SK-N-SH treated with all-trans-retinoic acid at 6 μM for 48 hours (cell line): ENCODE results near the gene C13orf42.

Experiments used
- ATAC-seq: fragments of 200-7000 bp; cut with Tn5 transposase; 3 replicates; pipeline ENCODE4 v1.9.1; 2020; ENCODE audit warnings: mild to moderate bottlenecking, moderate library complexity
- ARNTL ChIP-seq: fragments of 450-650 bp; formaldehyde crosslinking; IDR thresholded peaks from 2 replicates; pipeline ENCODE4 v1.5.0; 2020; ENCODE audit warnings: low read depth, mild to moderate bottlenecking, moderate library complexity, borderline replicate concordance
- BACH2 ChIP-seq: fragments of 250-450 bp; sonication (Bioruptor Pico); IDR thresholded peaks from 2 replicates; pipeline ENCODE4 v1.9.0; 2021; ENCODE audit warnings: mild to moderate bottlenecking, borderline replicate concordance
- CREB5 ChIP-seq: fragments of 250-450 bp; sonication (Bioruptor Pico); IDR thresholded peaks from 2 replicates; pipeline ENCODE4 v1.5.1; 2020; ENCODE audit warnings: low read depth, mild to moderate bottlenecking, moderate library complexity
- CSDC2 ChIP-seq: fragments of 250-450 bp; sonication (Bioruptor Pico); IDR thresholded peaks from 2 replicates; pipeline ENCODE4 v1.5.0; 2020; ENCODE audit warnings: mild to moderate bottlenecking, moderate library complexity
- CSRNP3 ChIP-seq: fragments of 250-450 bp; sonication (Bioruptor Pico); IDR thresholded peaks from 2 replicates; pipeline ENCODE4 v1.5.1; 2021; ENCODE audit warnings: mild to moderate bottlenecking, moderate library complexity
- ESRRG ChIP-seq: fragments of 250-450 bp; sonication (Bioruptor Pico); IDR thresholded peaks from 2 replicates; pipeline ENCODE4 v1.6.1; 2021; ENCODE audit warnings: mild to moderate bottlenecking
- GLIS3 ChIP-seq: fragments of 250-450 bp; sonication (Bioruptor Pico); IDR thresholded peaks from 2 replicates; pipeline ENCODE4 v1.5.0; 2020; ENCODE audit warnings: mild to moderate bottlenecking, moderate library complexity
- ISL1 ChIP-seq: fragments of 250-450 bp; sonication (Bioruptor Pico); IDR thresholded peaks from 2 replicates; pipeline ENCODE4 v2.1.2; 2022; ENCODE audit warnings: mild to moderate bottlenecking, moderate library complexity
- OSR1 ChIP-seq: fragments of 250-450 bp; sonication (Bioruptor Pico); IDR thresholded peaks from 2 replicates; pipeline ENCODE4 v1.8.0; 2022; ENCODE audit warnings: moderate library complexity, mild to moderate bottlenecking, inconsistent platforms
- PATZ1 ChIP-seq: fragments of 250-450 bp; sonication (Bioruptor Pico); IDR thresholded peaks from 2 replicates; pipeline ENCODE4 v1.8.0; 2020; ENCODE audit warnings: mild to moderate bottlenecking, moderate library complexity, borderline replicate concordance
- POU6F1 ChIP-seq: fragments of 250-450 bp; sonication (Bioruptor Pico); IDR thresholded peaks from 2 replicates; pipeline ENCODE4 v1.8.0; 2021; ENCODE audit warnings: low read depth, mild to moderate bottlenecking, moderate library complexity, borderline replicate concordance
- PPARA ChIP-seq: fragments of 250-450 bp; sonication (Bioruptor Pico); IDR thresholded peaks from 2 replicates; pipeline ENCODE4 v1.5.0; 2020; ENCODE audit warnings: mild to moderate bottlenecking, borderline replicate concordance
- RARB ChIP-seq: fragments of 250-450 bp; sonication (Bioruptor Pico); IDR thresholded peaks from 2 replicates; pipeline ENCODE4 v1.8.0; 2021; ENCODE audit warnings: mild to moderate bottlenecking, moderate library complexity
- SNAI2 ChIP-seq: fragments of 250-450 bp; sonication (Bioruptor Pico); IDR thresholded peaks from 2 replicates; pipeline ENCODE4 v1.5.0; 2020; ENCODE audit warnings: mild to moderate bottlenecking, moderate library complexity
- TSHZ2 ChIP-seq: fragments of 250-450 bp; sonication (Bioruptor Pico); IDR thresholded peaks from 2 replicates; pipeline ENCODE4 v1.5.0; 2020; ENCODE audit warnings: mild to moderate bottlenecking, moderate library complexity
- ZC3H10 ChIP-seq: fragments of 250-450 bp; sonication (Bioruptor Pico); IDR thresholded peaks from 2 replicates; pipeline ENCODE4 v1.5.1; 2021; ENCODE audit warnings: mild to moderate bottlenecking, moderate library complexity
- ZFP3 ChIP-seq: fragments of 250-450 bp; sonication (Bioruptor Pico); IDR thresholded peaks from 2 replicates; pipeline ENCODE4 v1.5.0; 2020; ENCODE audit warnings: mild to moderate bottlenecking, moderate library complexity
- ZFP30 ChIP-seq: fragments of 450-650 bp; formaldehyde crosslinking; IDR thresholded peaks from 2 replicates; pipeline ENCODE4 v1.5.0; 2022; ENCODE audit warnings: mild to moderate bottlenecking, moderate library complexity
- ZNF565 ChIP-seq: fragments of 450-650 bp; formaldehyde crosslinking; conservative IDR thresholded peaks from 2 replicates; pipeline ENCODE4 v1.5.0; 2020; ENCODE audit warnings: low read depth, mild to moderate bottlenecking, moderate library complexity
- ZNF70 ChIP-seq: fragments of 450-650 bp; formaldehyde crosslinking; IDR thresholded peaks from 2 replicates; pipeline ENCODE4 v1.5.0; 2020; ENCODE audit warnings: mild to moderate bottlenecking, moderate library complexity
- ZNF8 ChIP-seq: fragments of 450-650 bp; formaldehyde crosslinking; IDR thresholded peaks from 2 replicates; pipeline ENCODE4 v1.5.0; 2020; ENCODE audit warnings: mild to moderate bottlenecking, moderate library complexity

Gene C13orf42

GRCh38 chr13:51052581-51052980, 58.5 kb downstream of the C13orf42 start:
- no peak for TF ChIP-seq ISL1 (CRISPR knock-in tag)
- no peak for TF ChIP-seq BACH2
- TF ChIP-seq RARB (CRISPR knock-in tag) = no peak
- no peak for TF ChIP-seq TSHZ2 (CRISPR knock-in tag)
- TF ChIP-seq CSDC2 (CRISPR knock-in tag) = no peak
- TF ChIP-seq ESRRG (CRISPR knock-in tag) = no peak
- TF ChIP-seq OSR1 = no peak
- TF ChIP-seq POU6F1 = no peak
- TF ChIP-seq ZNF565 (CRISPR knock-in tag) = no peak

GRCh38 chr13:51050021-51050830, 60.8 kb downstream of the C13orf42 start:
- ATAC-seq = no peak
- TF ChIP-seq RARB (CRISPR knock-in tag) (no peak), ZFP3 (CRISPR knock-in tag) (no peak), ZC3H10 (CRISPR knock-in tag) (no peak), ZNF8 (CRISPR knock-in tag) (no peak), SNAI2 (CRISPR knock-in tag) (no peak), ARNTL (CRISPR knock-in tag) (no peak), ESRRG (CRISPR knock-in tag) (no peak), BACH2 (no peak)

More at GRCh38 chr13:51052581-51052980, 58.5 kb downstream of the C13orf42 start:
- no peak for ATAC-seq

- TF ChIP-seq OSR1 (no peak), ISL1 (CRISPR knock-in tag) (no peak), ZNF8 (CRISPR knock-in tag) (no peak), TSHZ2 (CRISPR knock-in tag) (no peak), ZNF70 (CRISPR knock-in tag) (no peak), PATZ1 (CRISPR knock-in tag) (no peak)
- no peak for ATAC-seq
These were observed 62.5 kb downstream of the C13orf42 start for GRCh38 chr13:51048616-51049015.

- no peak for ATAC-seq
- TF ChIP-seq GLIS3 (CRISPR knock-in tag) (no peak), ISL1 (CRISPR knock-in tag) (no peak), ZFP3 (CRISPR knock-in tag) (no peak), POU6F1 (no peak), PPARA (no peak), CSRNP3 (CRISPR knock-in tag) (no peak), ZFP30 (CRISPR knock-in tag) (no peak), ZC3H10 (CRISPR knock-in tag) (no peak), ZNF8 (CRISPR knock-in tag) (no peak), OSR1 (no peak), CREB5 (no peak), RARB (CRISPR knock-in tag) (no peak), BACH2 (no peak)
These were observed 63.0 kb downstream of the C13orf42 start for GRCh38 chr13:51048166-51048461.
